ENCODE results near the gene TMEM14A.
"Not testable (repeated sequence)": the region's sequence is repeated elsewhere in the genome, so short reads cannot be mapped to it uniquely, and the experiment has no call there.

Gene TMEM14A

DNA sequence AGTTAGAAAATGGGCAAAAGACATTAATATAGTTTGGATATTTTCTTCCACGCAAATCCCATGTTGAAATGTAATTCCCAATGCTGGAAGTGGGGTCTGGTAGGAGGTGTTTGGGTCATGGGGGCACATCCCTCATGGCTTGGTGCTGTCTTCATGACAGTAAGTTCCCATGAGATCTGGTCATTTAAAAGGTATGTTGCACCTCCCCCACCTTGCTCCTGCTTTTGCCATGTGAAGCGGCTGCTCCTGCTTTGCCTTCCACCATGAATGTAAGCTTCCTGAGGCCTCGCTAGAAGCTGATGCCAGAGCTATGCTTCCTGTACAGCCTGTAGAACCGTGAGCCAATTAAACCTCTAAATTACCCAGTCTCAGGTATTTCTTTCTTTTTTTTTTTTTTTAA lies 16.3 kb upstream of the TMEM14A start:
- TF ChIP-seq, protein P1, sequence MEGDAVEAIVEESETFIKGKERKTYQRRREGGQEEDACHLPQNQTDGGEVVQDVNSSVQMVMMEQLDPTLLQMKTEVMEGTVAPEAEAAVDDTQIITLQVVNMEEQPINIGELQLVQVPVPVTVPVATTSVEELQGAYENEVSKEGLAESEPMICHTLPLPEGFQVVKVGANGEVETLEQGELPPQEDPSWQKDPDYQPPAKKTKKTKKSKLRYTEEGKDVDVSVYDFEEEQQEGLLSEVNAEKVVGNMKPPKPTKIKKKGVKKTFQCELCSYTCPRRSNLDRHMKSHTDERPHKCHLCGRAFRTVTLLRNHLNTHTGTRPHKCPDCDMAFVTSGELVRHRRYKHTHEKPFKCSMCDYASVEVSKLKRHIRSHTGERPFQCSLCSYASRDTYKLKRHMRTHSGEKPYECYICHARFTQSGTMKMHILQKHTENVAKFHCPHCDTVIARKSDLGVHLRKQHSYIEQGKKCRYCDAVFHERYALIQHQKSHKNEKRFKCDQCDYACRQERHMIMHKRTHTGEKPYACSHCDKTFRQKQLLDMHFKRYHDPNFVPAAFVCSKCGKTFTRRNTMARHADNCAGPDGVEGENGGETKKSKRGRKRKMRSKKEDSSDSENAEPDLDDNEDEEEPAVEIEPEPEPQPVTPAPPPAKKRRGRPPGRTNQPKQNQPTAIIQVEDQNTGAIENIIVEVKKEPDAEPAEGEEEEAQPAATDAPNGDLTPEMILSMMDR (IDR thresholded peaks at IDR 0.05; ENCODE audit: low read depth, low read length): no peak
- DNase-seq (ENCODE audit: extremely low read depth, low read depth): no peak

DNA sequence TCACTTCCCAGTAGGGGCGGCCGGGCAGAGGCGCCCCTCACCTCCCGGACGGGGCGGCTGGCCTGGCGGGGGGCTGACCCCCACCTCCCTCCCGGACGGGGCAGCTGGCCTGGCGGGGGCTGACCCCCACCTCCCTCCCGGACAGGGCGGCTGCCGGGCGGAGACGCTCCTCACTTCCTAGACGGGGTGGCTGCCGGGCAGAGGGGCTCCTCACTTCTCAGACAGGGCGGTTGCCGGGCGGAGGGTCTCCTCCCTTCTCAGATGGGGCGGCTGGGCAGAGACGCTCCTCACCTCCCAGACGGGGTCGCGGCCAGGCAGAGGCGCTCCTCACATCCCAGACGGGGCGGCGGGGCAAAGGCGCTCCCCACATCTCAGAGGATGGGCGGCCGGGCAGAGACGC lies 15.0 kb upstream of the TMEM14A start:
- DNase-seq (ENCODE audit: extremely low read depth, low read depth): not testable (repeated sequence)

DNA sequence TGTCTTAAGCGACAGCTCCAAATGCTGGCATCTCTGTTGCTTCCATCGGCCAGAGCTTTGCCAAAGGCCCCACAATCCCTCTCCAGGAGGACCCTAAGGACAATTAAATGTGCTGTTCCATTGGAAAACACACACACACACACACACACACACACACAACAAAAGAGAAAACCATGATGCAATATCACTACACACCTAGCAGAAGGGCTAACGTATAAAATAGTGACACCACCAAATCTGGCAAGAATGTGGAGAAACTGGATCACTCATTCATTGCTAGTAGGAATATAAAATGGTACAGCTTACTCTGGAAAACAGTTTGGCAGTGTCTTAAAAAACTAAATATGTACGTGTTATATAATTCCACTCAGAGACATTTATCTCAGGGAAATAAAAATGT lies 13.0 kb upstream of the TMEM14A start:
- no peak for DNase-seq (ENCODE audit: extremely low read depth, low read depth)
- TF ChIP-seq, protein P1 (IDR thresholded peaks at IDR 0.05; ENCODE audit: low read depth, low read length): no peak

DNA sequence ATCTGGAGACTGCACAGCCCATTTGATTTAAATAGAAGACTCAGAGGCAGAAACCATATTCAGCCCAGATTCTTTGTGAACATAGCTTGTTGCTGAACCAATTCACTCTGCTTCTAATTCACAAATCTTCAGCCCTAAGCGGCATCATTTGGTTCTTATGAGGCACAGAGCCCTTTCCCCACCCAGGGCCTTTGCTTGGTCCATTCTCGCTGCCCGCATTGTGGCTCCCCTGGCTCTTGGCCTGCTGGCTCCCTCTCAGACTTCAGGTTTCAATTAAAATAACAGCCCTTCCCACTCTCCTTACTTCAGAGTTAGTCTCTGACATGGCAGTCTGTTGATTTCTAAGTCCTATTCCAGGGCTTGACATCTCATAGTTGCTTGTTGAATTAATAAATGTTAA lies 9.4 kb upstream of the TMEM14A start:
- DNase-seq (ENCODE audit: extremely low read depth, low read depth): peak; percentile 45
- TF ChIP-seq, protein P1 (IDR thresholded peaks at IDR 0.05; ENCODE audit: low read depth, low read length): no peak

DNA sequence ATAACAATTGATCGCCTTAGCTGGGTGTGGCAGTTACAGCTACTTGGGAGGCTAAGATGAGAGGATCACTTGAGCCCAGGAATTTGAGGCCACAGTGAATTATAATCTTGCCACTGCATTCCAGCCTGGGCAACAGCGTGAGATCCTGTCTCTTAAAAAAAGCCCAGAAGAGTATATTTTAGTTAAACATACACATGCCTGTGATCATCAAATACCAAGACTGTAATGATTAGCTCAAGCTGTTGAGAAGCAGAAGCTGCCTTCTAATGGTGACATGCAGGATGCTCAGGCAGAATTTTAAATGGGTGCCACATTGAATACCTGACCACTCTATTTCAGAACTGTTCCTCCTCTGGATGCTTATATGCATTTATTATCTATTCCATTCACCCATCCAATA lies 8.9 kb upstream of the TMEM14A start:
- TF ChIP-seq, protein P1 (IDR thresholded peaks at IDR 0.05; ENCODE audit: low read depth, low read length): no peak
- no peak for DNase-seq (ENCODE audit: extremely low read depth, low read depth)

DNA sequence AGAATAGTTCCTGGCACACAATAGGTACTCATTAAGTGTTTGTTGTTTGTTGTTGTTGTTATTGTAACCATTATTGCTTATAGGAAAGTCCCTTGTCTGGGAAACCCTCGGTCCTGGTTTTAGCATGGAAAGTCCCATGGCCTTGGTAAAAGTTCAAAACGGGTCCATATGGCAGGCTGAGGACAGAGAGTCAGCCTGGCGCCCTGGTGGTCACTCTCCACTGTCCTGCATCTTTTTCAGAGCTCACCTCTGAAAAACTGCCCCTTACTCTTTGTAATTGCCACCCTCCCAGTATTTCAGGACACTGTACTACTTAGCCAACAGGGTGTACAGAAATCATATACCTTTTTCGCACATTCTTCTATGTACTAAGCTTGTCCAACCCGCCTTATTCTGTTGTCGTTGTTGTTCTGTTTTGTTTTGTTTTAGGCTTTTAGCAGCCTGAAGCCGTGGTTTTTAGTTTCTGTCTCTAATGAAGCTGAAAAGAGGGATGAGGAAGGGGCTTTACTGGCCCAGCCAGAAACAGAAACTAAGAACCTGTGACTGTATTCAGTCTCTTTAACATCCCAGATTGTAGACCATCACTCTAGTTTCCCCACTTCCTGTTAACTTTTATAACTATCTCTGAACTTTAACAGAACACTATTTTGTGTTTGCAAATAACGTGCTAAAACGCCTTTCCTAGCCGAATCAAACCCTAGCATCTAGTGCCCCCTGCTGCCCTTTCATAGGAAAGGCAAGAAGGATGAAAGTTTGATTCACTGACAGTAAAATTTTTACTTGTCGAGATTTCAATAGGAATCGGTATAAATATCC lies 7.6 kb upstream of the TMEM14A start:
- TF ChIP-seq, protein P1 (IDR thresholded peaks at IDR 0.05; ENCODE audit: low read depth, low read length): peak; percentile 83
- peak; percentile 62 for DNase-seq (ENCODE audit: extremely low read depth, low read depth)

DNA sequence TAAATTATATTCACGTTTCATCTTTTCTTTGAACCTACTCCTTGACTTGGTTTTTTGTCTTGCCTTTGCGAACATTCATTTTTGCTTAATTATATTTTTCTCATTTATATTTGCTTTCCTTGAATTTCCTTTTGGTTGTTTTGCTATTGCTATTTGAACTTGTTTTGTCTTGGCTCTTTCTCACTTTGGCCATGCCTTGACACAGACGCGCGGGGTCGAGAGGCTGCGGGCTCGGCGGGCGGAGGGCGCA lies 7.1 kb upstream of the TMEM14A start:
- no peak for DNase-seq (ENCODE audit: extremely low read depth, low read depth)
- TF ChIP-seq, protein P1 (IDR thresholded peaks at IDR 0.05; ENCODE audit: low read depth, low read length): no peak

Measured in AG09319 (cell line).